HT-29 (cell line): ENCODE measurements around the gene SEC14L3. TPM values are rescaled to one million over a fixed set of nuclear protein-coding genes. Genes with fewer than 3 reads are reported as not detected.
A peak's percentile ranks its signal among the peaks of the same experiment; 100 is the strongest.

Experiments used
- DNase-seq: peaks from one replicate; pipeline ENCODE4 v3.0.0-alpha.2; 2015; ENCODE audit warnings: low spot score
- total RNA-seq: library from RNA; depleted of rRNA; stranded (reverse); fragments of >200 nt; shearing (Covaris generic); gene quantifications from 2 replicates; pipeline ENCODE4 v1.2.3, GENCODE V29; 2014

Gene SEC14L3
- total RNA-seq, 1 experiment from 2014 or later, result not detected

DNA sequence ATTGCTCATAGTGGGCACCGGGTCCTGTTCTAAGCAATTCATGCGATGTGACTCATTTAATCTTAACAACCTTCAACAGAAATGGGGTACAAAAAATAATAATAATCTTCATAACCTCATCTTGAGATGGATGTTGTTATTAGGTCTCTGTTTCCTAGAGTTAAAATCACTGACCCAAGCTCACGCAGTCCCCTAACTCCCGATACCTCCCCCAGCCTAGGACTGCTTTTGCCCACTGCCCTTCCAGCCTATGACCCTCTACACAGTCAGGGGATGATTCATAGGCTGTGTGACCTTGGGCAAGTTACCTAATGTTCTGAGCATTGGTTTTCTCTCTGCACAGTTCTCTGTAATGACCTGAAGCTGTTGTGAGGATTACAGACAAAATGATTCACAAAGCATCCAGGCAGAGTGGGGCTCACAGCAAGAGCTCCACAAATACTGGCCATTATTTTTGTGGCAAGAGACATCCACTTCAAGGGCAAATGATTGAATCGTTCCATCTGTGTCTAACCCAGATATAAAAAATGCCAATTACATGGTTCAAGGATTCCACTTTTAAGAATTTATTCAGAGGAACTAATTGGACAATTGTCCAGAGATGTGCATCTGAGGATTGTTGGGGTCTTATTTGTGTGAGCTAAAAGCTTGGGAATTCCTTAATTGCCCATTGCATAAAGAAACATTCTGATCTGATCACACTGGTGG, 26.2 kb downstream of the SEC14L3 start:
- no peak for DNase-seq

DNA sequence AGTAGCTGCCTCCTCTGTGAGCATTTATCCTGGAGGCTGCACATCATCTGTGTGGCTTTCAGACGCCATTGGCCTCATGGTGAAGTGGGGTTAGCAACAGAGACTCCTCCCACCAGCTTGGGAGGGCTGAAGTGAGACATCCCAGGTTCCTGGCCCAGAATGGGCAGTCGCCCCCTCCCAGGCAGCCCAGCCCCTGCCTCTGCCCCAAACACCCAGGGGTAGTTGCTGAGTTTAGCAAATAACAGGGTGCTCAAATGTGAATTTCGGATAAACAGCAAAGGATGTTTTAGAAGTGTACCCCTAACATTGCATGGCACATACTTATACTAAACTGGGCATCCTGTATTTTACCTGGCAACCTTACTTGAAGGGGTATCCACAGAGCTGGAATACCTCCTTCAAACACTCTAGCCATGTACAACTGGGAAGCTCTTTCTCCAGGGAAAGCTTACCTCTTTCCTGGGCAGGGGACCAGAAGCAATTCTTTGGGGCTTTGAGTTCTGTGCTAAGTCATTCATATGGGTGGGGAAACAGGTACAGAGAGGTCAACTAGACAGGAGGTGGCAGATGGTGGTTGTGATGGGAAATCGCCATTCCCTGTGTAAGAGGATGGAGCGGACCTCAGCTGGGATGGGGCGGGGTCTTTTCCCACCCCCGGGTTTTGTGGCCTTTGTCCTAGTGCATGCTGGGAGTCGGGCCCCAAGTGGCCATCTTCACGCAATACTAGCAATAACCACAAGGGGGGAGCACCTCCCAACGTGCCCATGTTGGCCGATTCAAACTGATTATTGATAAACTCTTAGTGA, 27.0 kb downstream of the SEC14L3 start:
- peak; percentile 56 for DNase-seq

DNA sequence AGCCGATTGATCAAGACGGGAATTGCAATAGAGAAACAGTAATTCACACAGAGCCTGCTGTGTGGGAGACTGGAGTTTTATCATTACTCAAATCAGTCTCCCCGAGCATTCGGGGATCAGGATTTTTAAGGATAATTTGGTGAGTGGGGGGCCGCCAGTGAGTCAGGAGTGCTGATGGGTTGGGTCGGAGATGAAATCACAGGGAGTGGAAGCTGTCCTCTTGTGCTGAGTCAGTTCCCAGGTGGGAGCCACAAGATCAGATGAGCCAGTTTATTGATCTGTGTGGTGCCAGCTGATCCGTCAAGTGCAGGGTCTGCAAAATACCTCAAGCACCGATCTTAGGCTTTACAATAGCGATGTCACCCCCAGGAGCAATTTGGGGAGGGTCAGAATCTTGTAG, 30.7 kb downstream of the SEC14L3 start:
- DNase-seq, result no peak

DNA sequence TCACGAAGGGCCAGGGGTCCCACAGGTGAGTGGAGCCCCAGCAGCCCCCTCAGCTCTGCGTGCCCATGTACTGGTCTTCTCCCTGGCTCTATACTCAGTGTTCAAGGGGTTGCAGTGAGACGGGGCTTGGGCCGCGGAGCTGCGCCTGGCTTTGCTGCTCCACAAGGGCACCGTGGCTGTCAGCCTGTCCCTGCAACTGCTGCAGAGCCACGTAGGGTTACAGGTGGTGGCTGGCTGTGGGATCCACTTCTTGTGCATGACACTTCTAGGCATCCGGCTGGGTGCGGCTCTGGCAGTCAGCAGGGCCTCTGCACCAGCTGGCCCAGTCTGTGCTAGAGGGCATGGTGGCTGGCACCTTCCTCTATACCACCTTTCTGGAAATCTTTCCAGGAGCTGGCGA, 32.0 kb downstream of the SEC14L3 start:
- DNase-seq, result no peak

DNA sequence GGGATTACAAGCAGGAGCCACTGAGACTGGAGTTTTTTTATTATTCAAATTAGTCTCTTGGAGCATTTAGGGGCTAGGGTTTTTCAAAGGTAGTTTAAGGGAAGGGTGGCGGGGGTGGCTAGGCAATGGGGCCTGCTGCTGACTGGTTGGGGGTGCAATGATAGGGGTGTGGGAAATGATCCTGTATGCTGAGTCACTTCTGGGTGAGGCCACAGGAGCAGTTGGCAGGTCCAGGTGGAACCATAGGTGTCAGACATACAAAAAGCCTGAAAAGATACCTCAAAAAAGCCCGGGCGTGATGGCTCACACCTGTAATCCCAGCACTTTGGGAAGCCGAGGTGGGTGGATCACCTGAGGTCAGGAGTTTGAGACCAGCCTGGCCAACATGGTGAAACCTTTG, 32.6 kb downstream of the SEC14L3 start:
- no peak for DNase-seq

DNA sequence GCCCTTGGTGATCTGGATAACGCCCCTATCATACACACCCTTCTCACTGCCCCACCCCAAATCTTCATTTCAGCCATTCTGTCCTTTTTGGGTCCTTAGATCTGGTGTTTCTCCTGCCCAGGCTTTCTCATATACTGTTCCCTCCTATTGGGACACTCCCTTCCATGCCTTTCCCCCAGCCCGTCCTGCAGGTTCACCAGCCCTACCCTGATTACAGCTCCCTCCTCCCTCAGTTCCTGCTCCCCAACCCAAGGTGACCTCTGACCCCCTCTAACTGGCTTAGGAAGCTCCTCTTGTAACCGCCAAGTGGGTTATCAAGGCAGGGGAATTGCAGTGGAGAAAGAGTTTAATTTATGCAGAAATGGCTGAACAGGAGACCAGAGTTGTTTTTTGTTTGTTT, 33.3 kb downstream of the SEC14L3 start:
- no peak for DNase-seq

DNA sequence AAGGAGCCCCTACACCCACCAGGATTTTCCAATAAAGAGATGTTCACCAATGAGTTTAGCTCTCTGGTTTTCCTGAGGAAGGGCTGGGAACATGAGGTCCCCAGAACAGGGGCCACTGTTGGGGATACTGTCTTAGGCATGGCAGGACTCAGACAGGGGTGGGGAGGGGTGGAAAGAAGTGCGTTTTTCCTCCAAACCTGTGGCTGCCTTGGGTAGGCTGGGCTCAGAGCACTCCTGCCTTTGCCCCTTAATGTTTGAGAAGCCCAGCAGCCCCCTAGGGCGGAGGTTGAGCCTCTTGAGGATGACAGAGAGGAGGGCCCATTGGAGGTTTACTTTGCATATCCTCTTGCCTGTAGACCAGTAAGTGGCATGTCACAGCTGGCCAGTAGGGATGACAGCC, 35.6 kb downstream of the SEC14L3 start:
- no peak for DNase-seq

DNA sequence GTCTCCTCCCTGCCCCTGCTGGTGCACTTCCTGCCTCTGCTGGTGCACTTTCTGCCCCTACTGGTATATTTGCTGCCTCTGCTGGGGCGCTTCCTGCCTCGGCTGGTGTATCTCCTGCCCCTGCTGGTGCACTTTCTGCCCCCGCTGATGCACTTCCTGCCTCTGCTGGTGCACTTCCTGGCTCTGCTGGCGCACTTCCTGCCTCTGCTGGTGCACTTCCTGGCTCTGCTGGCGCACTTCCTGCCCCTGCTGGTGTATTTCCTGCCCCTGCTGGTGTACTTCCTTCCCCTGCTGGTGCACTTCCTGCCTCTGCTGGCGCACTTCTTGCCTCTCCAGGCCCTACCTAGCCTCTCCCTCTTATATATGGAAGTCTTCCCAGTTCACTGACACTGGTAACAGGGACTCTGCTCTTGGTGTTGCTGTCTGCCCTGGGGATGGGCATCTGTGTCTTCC, 36.1 kb downstream of the SEC14L3 start:
- DNase-seq, result no peak

DNA sequence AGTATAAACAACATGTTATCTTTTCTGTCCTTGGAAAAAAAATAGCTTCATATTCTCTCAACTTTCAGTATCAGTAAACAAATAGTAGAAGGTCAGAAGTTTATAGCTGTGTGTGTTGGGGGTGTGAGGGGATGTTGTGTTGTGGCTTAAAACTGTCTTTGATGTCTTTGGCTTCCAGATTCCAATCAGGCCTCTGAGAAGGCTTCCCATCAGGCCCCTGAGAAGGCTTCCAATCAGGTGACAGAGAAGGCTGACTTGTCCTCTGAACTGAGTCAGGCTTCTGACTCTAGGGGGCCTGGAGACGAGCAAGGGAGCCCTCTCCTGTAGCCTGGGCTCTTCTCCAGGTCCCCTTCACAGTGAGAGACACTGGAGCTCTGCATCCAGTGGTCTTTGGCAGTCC, 37.0 kb downstream of the SEC14L3 start:
- no peak for DNase-seq

DNA sequence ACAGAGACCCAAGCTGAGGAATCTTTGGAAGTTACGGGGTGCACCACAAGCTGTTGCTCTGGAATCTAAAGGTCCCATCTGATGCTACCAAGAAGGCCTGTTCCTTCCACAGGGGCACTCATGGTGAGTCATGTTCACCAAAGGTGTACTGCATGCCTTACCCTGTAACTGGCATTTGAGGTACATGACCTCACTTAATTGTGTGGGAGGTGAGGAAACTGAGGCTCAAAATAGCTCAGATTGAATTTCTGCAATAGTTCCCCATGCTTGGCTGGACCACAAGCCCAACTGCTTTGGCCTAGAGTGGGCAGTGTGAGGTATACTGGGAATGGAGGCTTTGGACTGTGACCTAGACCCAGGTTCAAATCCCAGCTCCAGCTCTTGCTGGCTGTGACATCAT, 38.0 kb downstream of the SEC14L3 start:
- DNase-seq, result no peak

DNA sequence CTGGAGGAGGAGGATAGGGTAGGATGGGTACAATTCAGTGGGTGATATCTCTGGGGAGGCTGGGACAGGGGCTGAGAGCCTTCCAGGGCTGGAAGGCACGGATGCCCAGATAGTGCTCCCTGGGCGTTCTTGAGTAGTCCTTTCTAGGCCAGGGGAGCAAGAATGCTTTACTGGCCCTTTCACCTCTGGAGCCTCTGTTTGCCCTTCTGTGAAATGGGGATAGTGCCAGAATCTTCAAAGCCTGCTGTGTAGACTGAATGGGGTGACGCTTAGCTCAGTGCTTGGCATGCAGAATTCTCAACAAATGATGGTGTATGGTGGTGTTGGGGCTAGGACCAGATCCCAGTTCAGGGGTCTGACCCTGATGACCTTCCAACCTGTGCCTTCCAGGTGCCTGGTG, 38.6 kb downstream of the SEC14L3 start:
- no peak for DNase-seq

DNA sequence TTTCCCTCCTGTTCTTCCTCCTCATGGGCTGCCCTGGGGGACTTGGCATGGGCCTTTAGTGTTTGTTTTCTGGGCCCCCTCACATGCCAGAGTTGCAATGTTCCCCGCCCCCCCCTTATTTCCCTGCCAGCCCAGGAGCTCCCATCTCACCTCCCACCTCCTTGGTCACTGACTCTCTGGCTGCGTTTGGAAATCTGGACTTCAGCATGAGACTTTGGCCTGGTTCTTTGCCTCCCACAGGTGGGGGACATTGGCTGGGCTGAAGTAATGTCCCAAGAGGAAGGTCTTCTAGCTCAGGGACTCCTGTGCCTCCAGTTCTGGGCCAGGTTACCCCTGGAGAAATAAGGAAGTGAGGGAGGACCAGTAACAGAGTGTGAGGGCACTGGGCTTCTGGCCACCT, 39.3 kb downstream of the SEC14L3 start:
- no peak for DNase-seq

DNA sequence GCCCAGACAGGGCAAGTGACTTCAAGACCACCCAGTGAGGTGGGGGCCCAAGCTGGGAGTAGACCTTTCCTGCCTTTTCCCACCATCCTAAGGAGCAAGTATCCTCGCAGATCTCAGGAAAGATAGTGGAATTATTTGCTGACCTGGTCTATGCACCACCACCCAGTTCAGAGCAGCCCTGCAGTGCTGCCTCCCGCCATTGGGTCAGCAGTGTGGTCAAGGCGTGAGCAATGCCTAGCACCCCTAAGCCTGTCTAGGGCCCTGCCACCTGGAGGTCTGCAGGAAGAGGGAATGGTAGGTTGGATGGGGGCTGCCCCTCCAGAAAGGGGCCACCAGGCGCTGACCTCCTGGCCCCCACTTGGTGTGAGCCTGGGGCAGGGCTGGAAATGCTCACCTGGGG, 39.7 kb downstream of the SEC14L3 start:
- no peak for DNase-seq

DNA sequence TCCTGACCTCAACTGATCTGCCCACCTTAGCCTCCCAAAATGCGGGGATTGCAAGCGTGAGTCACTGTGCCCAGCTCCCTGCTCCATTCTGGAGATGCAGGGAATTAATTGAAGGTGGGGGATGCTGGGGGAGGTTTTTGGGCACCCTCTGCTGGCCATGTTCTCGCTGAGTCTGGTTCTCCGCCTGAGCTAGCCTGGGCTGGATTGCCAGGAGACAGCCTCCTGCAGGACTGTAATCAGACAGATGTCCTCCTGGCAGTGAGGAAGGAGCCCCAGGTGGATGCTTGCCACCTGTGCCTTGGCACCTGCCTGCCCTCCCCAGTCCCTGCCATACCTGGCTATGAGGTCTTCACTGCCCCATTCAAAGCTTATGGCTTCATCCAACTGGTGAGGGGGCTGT, 40.9 kb downstream of the SEC14L3 start:
- DNase-seq, result no peak

DNA sequence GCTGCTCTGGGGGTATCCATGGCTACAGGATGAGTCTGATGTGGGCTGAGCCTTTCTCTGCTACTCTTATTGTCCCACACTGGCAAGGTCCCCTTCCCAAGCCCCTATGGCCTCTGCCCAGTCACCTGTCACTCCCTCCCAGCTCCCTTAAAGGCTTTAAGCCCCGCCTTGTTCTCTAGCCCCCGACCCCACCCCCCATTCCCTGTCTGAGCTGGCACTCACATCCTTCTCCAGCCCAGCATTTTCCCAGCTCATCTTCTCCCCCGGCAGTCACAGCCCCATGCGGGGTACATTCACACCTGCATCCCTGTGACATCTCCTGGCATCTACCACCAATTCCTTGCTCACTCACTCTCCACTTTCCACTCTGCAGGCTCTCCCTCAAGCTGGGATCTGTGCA, 41.9 kb downstream of the SEC14L3 start:
- DNase-seq, result no peak

DNA sequence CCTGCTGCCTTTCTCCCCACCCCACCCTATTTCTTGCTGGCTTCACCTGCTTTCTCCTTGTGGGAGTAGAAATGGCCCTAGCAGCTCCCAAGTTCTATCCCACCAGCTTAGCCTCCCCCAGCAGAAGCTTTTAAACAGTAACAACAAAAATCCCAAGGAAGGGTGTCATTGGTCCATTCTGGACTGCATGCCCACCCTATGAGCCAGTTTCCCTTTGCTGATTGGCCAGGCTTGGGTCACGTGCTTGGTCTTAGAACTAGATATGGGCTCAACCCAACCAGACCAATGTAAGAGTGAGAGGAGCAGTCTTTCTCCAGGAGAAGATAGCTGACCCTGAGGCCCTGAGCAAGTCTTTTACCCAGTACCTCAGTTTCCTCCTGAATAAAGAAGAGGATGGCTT, 43.9 kb downstream of the SEC14L3 start:
- no peak for DNase-seq

DNA sequence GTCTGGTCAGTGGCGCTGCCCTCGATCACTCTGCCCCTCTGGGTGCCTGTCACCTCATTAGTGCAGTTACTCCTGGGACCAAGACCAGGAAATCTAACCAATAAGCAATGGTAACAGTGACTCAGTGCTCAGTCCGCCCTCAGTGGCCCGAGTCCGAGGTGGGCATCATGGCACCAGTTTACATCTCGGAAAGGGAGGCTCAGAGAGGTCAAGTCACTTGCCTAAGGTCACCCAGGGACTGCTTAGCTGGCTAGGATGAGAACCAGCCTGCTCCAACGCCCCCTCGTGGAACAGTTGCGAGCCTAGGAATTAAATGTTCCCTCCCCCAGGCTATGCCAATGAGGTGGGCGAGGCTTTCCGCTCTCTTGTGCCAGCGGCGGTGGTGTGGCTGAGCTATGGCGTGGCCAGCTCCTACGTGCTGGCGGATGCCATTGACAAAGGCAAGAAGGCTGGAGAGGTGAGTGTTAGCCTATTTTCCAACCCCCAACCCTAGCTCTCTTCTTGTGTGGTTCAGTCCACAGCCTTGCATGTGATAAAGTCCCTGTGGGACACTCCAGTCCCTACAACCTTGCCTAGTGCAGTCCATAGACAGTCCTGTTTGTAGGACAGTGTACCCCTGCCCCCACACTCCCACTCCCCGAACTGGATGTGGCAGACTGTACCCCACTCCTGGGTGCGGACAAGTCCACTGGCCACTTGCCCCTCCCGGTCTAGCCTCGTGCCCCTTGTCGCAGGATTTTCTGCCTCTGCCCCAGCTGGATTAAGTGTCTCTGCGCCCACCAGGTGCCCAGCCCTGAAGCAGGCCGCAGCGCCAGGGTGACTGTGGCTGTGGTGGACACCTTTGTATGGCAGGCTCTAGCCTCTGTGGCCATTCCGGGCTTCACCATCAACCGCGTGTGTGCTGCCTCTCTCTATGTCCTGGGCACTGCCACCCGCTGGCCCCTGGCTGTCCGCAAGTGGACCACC, 45.1 kb downstream of the SEC14L3 start:
- peak; percentile 92 for DNase-seq

DNA sequence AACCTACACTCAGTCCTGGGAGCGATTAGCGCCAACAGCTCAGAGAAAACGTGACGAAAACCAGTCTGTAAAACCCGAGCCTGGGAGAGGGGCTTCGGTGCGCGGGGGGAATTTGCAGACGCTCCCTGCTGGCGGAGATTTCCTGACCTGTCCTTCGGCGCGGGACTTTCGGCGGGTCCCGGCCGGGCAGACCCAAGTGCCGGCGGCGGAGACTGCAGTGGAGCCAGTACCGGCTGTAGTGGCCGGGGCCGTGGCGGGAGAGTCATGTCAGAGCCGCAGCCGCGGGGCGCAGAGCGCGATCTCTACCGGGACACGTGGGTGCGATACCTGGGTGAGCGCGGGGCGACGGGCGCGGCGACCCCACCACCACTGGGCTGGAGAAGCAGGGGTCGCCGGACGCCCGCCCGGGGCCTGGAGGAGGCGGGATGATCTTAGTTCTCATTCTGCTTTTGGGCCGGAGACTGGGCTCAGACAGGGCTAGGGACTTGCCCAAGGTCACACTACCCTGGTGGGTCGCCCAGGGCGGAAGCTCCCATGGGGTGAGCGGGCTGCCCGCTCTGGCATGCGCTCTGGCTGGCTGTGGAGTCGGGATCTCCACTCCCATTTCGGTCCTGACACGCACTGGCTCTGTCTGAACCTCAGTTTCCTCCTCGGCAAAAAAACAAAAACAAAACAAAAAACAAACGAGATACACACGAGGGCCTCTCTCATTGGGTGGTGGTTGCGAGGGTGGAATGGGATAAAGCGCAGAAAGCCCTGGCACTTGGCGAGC, 46.0 kb downstream of the SEC14L3 start, which contains the start of gene MTFP1:
Gene MTFP1 (plus strand): TSS at position 153 of the 772 bp plus-strand sequence. CDS start 112 bp downstream, at position 265.
- DNase-seq, result peak; percentile 55

DNA sequence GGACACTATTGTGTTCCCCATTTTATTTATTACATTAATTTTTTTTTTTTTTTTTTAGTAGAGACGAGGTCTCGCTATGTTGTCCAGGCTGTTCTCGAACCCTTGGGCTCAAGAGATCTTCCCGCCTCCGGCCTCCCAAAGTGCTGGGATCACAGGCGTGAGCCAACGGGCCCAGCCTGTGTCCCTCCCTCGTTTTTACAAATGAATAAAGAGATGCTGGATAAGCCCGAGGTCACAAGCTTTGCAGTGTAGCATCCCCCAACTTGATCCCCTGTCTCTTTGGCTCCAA, 46.5 kb downstream of the SEC14L3 start:
- DNase-seq, result no peak

DNA sequence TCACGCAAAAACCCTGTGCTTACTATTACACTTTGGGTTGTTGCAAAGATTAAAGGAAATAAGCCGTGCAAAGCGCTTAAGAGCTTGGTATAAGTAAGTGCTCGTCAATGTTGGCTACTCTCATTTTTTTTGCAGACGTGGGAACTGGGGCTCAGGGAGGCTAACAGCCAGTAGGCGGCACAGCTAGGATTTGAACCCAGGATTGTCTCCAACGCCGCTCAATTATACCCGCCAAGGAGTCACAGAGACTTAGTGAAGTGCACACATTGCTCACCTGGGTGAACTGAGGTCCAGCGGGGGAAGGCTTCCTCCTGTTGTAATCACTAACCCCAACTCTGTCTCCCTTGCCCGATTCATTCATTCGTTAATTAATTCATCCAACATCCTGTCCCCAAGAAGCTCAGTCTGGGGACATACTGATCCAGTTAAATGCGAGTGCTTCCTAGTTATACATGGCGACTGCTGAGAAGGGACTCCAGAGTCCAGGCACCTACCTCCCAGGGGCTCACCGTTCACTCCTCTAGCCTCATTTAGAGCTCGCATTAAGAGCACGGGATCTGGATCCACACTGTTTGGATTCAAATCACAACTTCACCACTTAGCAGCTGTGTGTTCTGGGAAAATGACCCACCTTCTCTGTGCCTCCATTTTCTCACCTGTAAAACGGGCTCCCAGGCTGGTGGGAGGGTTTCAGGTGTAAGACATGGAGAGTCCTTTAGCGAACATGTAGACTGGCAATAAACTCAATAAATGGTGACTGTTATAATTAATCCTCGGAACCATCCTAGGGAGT, 47.1 kb downstream of the SEC14L3 start:
- peak; percentile 40 for DNase-seq
